ENCODE results near the gene NRG2. TPM values are rescaled to one million over a fixed set of nuclear protein-coding genes. Genes with fewer than 3 reads are reported as not detected.

NRG2 gene
- total and polyA plus RNA-seq, 4 donors = 0.81 to 1.3 (median 1.2) TPM; not detected in 1

DNA sequence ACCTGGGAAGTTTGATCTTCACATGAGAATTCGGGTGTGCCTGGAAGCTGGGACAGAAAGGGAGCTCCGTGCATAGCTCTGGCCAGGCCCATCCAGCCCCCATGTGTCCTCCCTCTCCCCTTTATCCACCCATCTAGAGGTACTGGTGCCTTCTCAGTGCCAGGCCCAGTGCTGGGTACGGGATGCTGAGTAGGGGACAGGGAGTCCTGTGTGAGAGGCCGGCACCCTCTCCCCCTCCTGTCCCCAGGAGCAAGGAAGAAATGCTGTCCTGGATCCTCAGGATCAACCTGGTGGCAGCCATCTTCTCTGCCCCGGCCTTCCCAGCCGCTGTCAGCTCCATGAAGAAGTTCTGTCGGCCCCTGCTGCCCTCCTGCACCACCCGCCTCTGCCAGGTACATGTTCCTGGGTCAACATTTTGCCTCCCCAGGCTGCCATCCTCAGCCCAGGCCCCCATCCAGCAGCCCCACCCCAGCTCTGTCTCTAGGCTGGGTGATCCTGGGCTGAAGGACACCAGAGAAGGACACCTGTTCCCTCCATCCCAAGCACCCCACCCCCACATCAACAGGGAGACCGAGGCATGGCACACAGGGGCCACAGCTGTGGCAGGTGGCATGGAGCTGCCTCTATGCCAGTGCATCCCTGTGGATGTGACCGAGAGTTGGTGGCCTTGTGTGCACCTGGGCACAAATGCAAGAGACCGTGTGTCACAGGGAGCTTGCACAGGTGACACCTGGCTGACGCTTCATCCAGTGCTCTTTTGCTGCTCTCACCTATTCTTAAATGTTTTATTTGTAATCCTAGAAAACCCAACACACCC is 204.5 kb downstream of the NRG2 start:
- Histone ChIP-seq H3K27ac (ENCODE audit: low read depth in 1 of 2, low read length in 2 of 2) (no peak overlapping the region), H3K27me3 (ENCODE audit: control insufficient read depth in 1 of 2, insufficient read depth in 2 of 2, low read length in 1 of 2) (no peaks in the 10 kb centered on the region), H3K4me3 (ENCODE audit: low read length in 2 of 2) (no peak overlapping the region), H3K36me3 (ENCODE audit: control insufficient read depth in 1 of 2, insufficient read depth in 2 of 2, low read length in 1 of 2) (no peaks in the 10 kb centered on the region), H3K9me3 (ENCODE audit: control insufficient read depth, low read length) (no peaks in the 10 kb centered on the region), H3K4me1 (ENCODE audit: control insufficient read depth in 1 of 2, insufficient read depth in 2 of 2, low read length in 2 of 2) (no peaks in the 10 kb centered on the region)
- intact Hi-C loops (cut with DNase I) = no loop called here
- peak in 1 of 2 donors; percentile 40 for DNase-seq
- ATAC-seq (ENCODE audit: low FRiP score) = no peak
- WGBS, 2 donors = 91 to 92% methylated on average over 12 of the region's 12 CpGs

DNA sequence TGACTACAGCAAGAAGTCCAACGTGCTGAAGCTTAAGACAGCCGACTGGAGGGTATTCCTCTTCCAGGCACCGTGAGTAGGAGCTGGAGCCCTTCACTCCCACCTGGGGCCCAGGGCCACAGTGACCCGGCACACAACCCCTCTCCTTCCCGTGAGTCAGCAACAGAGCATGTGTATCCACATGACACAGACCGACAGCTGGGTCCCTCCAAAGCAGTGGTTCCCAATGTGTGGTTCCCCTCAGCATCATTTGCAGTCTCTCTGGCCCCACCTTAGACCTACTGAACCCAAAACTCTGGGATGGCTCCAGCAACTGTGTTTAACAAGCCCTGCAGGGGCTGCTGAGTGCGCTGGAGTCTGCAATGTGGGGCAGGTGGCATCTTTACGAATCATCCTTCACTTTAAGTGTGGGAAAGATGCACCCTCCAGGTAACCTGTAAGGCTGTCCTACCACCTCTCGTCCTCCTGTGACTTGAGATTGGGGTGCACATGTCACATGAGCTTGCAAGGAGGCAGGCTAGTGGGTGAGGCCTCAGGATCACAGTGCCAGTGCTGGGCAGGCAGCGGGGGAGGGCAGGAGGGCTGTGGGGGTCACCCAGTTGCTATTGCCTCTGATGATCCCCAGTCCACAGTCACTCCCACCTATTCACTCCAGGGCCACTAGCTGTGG is 205.3 kb downstream of the NRG2 start:
- Histone ChIP-seq H3K9me3 (ENCODE audit: control insufficient read depth, low read length) (no peaks in the 10 kb centered on the region), H3K4me1 (ENCODE audit: control insufficient read depth in 1 of 2, insufficient read depth in 2 of 2, low read length in 2 of 2) (no peaks in the 10 kb centered on the region), H3K27ac (ENCODE audit: low read depth in 1 of 2, low read length in 2 of 2) (no peak overlapping the region), H3K36me3 (ENCODE audit: control insufficient read depth in 1 of 2, insufficient read depth in 2 of 2, low read length in 1 of 2) (no peaks in the 10 kb centered on the region), H3K27me3 (ENCODE audit: control insufficient read depth in 1 of 2, insufficient read depth in 2 of 2, low read length in 1 of 2) (no peaks in the 10 kb centered on the region), H3K4me3 (ENCODE audit: low read length in 2 of 2) (no peak overlapping the region)
- intact Hi-C loops (cut with DNase I) = no loop called here
- DNase-seq (peak in 1 of 2 donors; percentile 62), ATAC-seq (ENCODE audit: low FRiP score) (peak; percentile 11)
- WGBS, 2 donors = 89 to 92% methylated on average over 10 of the region's 10 CpGs

DNA sequence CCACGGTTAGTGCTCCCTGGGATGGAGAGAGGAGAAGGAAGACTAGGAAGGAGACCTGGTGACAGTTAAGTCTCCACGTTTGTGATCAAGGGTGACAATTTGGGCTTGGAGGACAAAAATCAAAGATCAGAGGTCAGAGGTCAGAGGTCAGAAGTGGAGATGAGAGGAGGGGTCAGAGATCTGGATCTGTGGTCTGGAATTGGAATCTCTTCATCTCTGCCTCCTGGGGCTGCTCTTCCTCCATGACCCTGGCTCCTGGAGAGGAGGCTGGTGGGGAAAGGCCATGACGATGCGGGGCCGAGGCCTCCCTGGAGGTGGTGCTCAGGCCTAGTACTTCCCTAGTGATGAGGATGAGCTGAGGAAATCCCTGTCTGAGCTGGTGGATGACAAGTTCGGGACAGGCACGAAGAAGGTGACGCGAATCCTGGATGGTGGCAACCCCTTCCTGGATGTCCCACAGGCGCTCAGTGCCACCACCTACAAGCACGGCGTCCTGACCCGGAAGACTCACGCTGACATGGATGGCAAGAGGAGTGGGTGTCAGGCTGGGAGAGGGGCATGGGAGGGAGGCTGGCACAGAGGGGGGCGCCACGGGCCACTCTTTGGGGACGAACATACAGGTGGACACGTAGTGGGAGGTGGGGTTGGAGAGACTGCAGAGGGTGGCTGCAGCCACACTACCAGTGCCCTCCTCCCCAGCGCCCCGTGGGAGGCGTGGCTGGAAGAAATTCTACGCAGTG is 206.5 kb downstream of the NRG2 start:
- Histone ChIP-seq H3K4me3 (ENCODE audit: low read length in 2 of 2) (no peak overlapping the region), H3K27ac (ENCODE audit: low read depth in 1 of 2, low read length in 2 of 2) (no peak overlapping the region), H3K36me3 (ENCODE audit: control insufficient read depth in 1 of 2, insufficient read depth in 2 of 2, low read length in 1 of 2) (no peaks in the 10 kb centered on the region), H3K27me3 (ENCODE audit: control insufficient read depth in 1 of 2, insufficient read depth in 2 of 2, low read length in 1 of 2) (no peaks in the 10 kb centered on the region), H3K9me3 (ENCODE audit: control insufficient read depth, low read length) (no peaks in the 10 kb centered on the region), H3K4me1 (ENCODE audit: control insufficient read depth in 1 of 2, insufficient read depth in 2 of 2, low read length in 2 of 2) (no peaks in the 10 kb centered on the region)
- WGBS, 2 donors = 94 to 96% methylated on average over 22 of the region's 22 CpGs
- intact Hi-C loops (cut with DNase I) = no loop called here
- ATAC-seq (ENCODE audit: low FRiP score) (no peak), DNase-seq (peak in 1 of 2 donors; percentile 68)

DNA sequence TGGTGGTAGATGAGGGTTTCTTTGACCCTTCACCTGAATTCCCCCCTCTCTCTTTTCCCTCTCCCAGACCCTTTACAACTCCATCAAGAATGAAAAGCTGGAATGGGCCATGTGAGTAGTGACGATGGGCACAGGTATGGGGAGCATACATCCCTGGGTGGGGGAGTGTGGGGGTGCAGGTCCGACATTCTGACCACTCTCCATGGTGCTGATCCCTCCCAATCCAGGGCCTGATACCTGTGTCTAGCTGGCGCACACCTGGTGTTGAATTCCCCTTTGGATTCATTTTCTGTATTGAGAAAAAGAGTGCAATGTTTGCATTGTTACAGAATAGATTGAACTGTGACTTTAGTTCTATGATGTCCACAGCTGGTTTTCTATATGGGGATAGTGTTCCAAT is 207.4 kb downstream of the NRG2 start:
- no peak overlapping the region for H3K27ac ChIP-seq (ENCODE audit: low read depth in 1 of 2, low read length in 2 of 2)
- WGBS, 2 donors = 55 to 57% methylated on average over 3 of the region's 3 CpGs
- intact Hi-C loops (cut with DNase I) = no loop called here
- no peaks in the 10 kb centered on the region for H3K27me3 ChIP-seq (ENCODE audit: control insufficient read depth in 1 of 2, insufficient read depth in 2 of 2, low read length in 1 of 2)
- H3K4me3 ChIP-seq (ENCODE audit: low read length in 2 of 2) = no peak overlapping the region
- ATAC-seq (ENCODE audit: low FRiP score) = no peak
- no peaks in the 10 kb centered on the region for H3K36me3 ChIP-seq (ENCODE audit: control insufficient read depth in 1 of 2, insufficient read depth in 2 of 2, low read length in 1 of 2)
- no peaks in the 10 kb centered on the region for H3K4me1 ChIP-seq (ENCODE audit: control insufficient read depth in 1 of 2, insufficient read depth in 2 of 2, low read length in 2 of 2)
- H3K9me3 ChIP-seq (ENCODE audit: control insufficient read depth, low read length) = no peaks in the 10 kb centered on the region
- DNase-seq = no peak

DNA sequence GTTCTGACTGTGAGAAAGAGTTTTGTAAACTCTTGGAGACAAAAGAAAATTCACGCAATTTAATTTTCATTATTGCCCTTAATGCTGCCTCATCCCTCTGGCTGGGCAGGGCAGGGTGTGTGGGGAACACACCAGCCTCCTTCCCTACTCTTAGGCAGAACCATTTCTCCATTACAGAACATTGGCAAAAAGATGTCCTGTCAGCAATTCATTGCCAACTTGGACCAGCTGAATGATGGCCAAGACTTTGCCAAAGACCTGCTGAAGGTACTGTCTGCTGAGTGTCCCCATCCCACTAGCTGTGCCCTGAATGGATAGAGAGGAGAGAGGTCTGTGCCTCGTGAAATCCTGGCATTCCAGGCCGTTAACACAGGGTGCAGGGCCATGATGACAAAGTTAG is 209.6 kb downstream of the NRG2 start:
- H3K4me3 ChIP-seq (ENCODE audit: low read length in 2 of 2) = no peak overlapping the region
- H3K4me1 ChIP-seq (ENCODE audit: control insufficient read depth in 1 of 2, insufficient read depth in 2 of 2, low read length in 2 of 2) = no peaks in the 10 kb centered on the region
- WGBS, 2 donors = 46 to 53% methylated on average over 3 of the region's 3 CpGs
- DNase-seq (peak in 1 of 2 donors; percentile 15), ATAC-seq (ENCODE audit: low FRiP score) (no peak)
- H3K36me3 ChIP-seq (ENCODE audit: control insufficient read depth in 1 of 2, insufficient read depth in 2 of 2, low read length in 1 of 2) = no peaks in the 10 kb centered on the region
- H3K27ac ChIP-seq (ENCODE audit: low read depth in 1 of 2, low read length in 2 of 2) = no peak overlapping the region
- H3K9me3 ChIP-seq (ENCODE audit: control insufficient read depth, low read length) = no peaks in the 10 kb centered on the region
- intact Hi-C loops (cut with DNase I) = no loop called here
- H3K27me3 ChIP-seq (ENCODE audit: control insufficient read depth in 1 of 2, insufficient read depth in 2 of 2, low read length in 1 of 2) = no peaks in the 10 kb centered on the region

DNA sequence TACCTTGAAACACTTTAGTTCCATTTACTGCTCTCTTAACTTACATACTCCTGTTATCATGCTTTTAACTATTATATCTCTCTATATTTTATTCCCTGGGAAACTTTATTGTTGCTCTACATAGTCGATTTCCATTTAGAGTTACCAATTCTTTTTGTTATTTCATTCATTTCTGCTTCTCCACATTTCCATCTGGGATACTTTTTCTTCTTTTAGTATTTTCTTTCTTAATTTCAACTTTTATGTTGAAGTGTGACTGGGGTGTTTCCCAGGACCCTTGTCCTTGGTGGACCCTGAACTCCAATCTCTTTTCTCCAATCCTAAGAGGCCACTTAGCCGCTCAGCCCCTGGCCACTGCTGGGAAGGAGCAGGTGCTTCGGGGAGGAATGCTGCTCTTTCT is 211.5 kb downstream of the NRG2 start:
- 71 to 76% methylated on average over 3 of the region's 3 CpGs for WGBS, 2 donors
- no peaks in the 10 kb centered on the region for H3K4me1 ChIP-seq (ENCODE audit: control insufficient read depth in 1 of 2, insufficient read depth in 2 of 2, low read length in 2 of 2)
- ATAC-seq (ENCODE audit: low FRiP score) = no peak
- no peak for DNase-seq
- H3K4me3 ChIP-seq (ENCODE audit: low read length in 2 of 2) = no peak overlapping the region
- H3K27me3 ChIP-seq (ENCODE audit: control insufficient read depth in 1 of 2, insufficient read depth in 2 of 2, low read length in 1 of 2) = no peaks in the 10 kb centered on the region
- no peak overlapping the region for H3K27ac ChIP-seq (ENCODE audit: low read depth in 1 of 2, low read length in 2 of 2)
- H3K9me3 ChIP-seq (ENCODE audit: control insufficient read depth, low read length) = no peaks in the 10 kb centered on the region
- intact Hi-C loops (cut with DNase I) = no loop called here
- H3K36me3 ChIP-seq (ENCODE audit: control insufficient read depth in 1 of 2, insufficient read depth in 2 of 2, low read length in 1 of 2) = no peaks in the 10 kb centered on the region

DNA sequence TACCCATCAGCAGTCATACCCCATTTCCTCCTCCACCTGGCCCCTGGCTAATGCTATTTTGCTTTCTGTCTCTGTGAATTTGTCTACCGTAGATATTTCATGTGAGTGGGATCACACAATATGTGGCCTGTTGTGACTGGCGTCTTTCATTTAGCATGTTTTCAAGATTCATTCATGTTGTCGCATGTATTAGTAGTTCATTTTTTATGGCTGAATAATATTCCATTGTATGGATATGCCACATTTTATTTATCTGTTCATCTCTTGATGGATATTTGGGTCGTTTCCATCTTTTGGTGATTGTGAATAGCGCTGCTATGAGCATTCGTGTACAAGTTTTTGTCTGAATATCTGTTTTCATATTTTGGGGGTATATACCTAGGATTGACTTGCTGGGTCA is 213.6 kb downstream of the NRG2 start:
- ATAC-seq (ENCODE audit: low FRiP score) (no peak), DNase-seq (no peak)
- WGBS, 2 donors = 88 to 91% methylated on average over 6 of the region's 6 CpGs
- no peaks in the 10 kb centered on the region for H3K9me3 ChIP-seq (ENCODE audit: control insufficient read depth, low read length)
- H3K4me1 ChIP-seq (ENCODE audit: control insufficient read depth in 1 of 2, insufficient read depth in 2 of 2, low read length in 2 of 2) = no peaks in the 10 kb centered on the region
- no peaks in the 10 kb centered on the region for H3K27me3 ChIP-seq (ENCODE audit: control insufficient read depth in 1 of 2, insufficient read depth in 2 of 2, low read length in 1 of 2)
- intact Hi-C loops (cut with DNase I) = no loop called here
- no peak overlapping the region for H3K27ac ChIP-seq (ENCODE audit: low read depth in 1 of 2, low read length in 2 of 2)
- no peaks in the 10 kb centered on the region for H3K36me3 ChIP-seq (ENCODE audit: control insufficient read depth in 1 of 2, insufficient read depth in 2 of 2, low read length in 1 of 2)
- H3K4me3 ChIP-seq (ENCODE audit: low read length in 2 of 2) = no peak overlapping the region

DNA sequence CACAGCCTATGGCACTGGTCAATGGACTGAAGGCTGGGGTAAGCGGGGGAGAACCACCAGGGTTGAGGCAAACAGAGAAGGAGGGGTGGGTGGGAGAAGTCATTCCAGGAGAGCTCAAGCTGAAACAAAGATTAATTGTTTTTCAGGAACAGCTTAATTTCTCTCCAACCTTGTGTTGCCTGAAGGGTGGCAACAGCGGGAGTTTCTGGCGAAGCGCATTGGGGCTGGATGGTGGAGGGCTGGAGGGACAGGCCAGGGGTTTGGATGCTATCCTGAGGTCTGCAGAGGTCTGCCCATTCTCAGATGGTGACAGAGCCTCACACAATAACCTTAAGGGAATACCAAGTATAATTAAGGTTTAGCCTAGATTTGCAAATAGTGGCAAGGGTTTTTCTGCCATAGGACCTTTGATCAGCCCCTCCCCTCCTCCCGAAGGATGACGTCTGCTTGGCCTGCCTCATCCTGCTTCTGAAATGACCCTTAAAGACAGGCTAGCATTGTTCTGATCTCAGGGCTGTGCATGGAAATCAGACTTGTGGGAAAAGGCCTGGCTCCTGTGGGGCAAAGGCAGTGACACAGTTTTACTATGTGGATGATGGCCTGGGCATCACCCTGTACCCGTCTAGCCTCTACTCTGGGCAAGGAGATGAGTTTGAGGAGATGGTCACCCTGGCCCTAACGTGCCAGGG is 214.7 kb downstream of the NRG2 start:
- Histone ChIP-seq H3K9me3 (ENCODE audit: control insufficient read depth, low read length) (no peaks in the 10 kb centered on the region), H3K27ac (ENCODE audit: low read depth in 1 of 2, low read length in 2 of 2) (no peak overlapping the region), H3K27me3 (ENCODE audit: control insufficient read depth in 1 of 2, insufficient read depth in 2 of 2, low read length in 1 of 2) (no peaks in the 10 kb centered on the region), H3K4me3 (ENCODE audit: low read length in 2 of 2) (no peak overlapping the region), H3K4me1 (ENCODE audit: control insufficient read depth in 1 of 2, insufficient read depth in 2 of 2, low read length in 2 of 2) (no peaks in the 10 kb centered on the region), H3K36me3 (ENCODE audit: control insufficient read depth in 1 of 2, insufficient read depth in 2 of 2, low read length in 1 of 2) (no peaks in the 10 kb centered on the region)
- ATAC-seq (ENCODE audit: low FRiP score) (no peak), DNase-seq (peak in 1 of 2 donors; percentile 17)
- 77 to 82% methylated on average over 8 of the region's 8 CpGs for WGBS, 2 donors
- intact Hi-C loops (cut with DNase I) = no loop called here
